Measurements from ENCODE around the gene TNS1.

TNS1 gene

GRCh38 chr2:218000136-218000535, 2.7 kb downstream of the TNS1 start:
- Histone ChIP-seq H3K9ac (ENCODE audit: low read length) (no peak overlapping the region), H3K27me3 (ENCODE audit: control insufficient read depth, insufficient read depth, low read length) (no peaks in the 10 kb centered on the region), H3K9me3 (ENCODE audit: control insufficient read depth, low read length) (no peaks in the 10 kb centered on the region), H3K4me3 (ENCODE audit: low read length) (no peak overlapping the region), H3K4me1 (ENCODE audit: control insufficient read depth, insufficient read depth, low read length) (peaks cover 21% of the 10 kb centered on the region), H3K36me3 (ENCODE audit: control insufficient read depth, insufficient read depth, low read length) (no peaks in the 10 kb centered on the region)

- peaks cover 22% of the 10 kb centered on the region for H3K4me1 ChIP-seq (ENCODE audit: control insufficient read depth, insufficient read depth, low read length)
Measured at GRCh38 chr2:217999595-217999959, 3.2 kb downstream of the TNS1 start.

GRCh38 chr2:217998926-217999594, 3.7 kb downstream of the TNS1 start:
- Histone ChIP-seq H3K27me3 (ENCODE audit: control insufficient read depth, insufficient read depth, low read length) (no peaks in the 10 kb centered on the region), H3K4me3 (ENCODE audit: low read length) (no peak overlapping the region), H3K36me3 (ENCODE audit: control insufficient read depth, insufficient read depth, low read length) (no peaks in the 10 kb centered on the region), H3K4me1 (ENCODE audit: control insufficient read depth, insufficient read depth, low read length) (peaks cover 20% of the 10 kb centered on the region), H3K9me3 (ENCODE audit: control insufficient read depth, low read length) (no peaks in the 10 kb centered on the region), H3K9ac (ENCODE audit: low read length) (no peak overlapping the region)

More at GRCh38 chr2:217999595-217999959, 3.2 kb downstream of the TNS1 start:
- no peaks in the 10 kb centered on the region for H3K9me3 ChIP-seq (ENCODE audit: control insufficient read depth, low read length)
- H3K36me3 ChIP-seq (ENCODE audit: control insufficient read depth, insufficient read depth, low read length), result no peaks in the 10 kb centered on the region
- H3K4me3 ChIP-seq (ENCODE audit: low read length), result no peak overlapping the region
- no peaks in the 10 kb centered on the region for H3K27me3 ChIP-seq (ENCODE audit: control insufficient read depth, insufficient read depth, low read length)
- H3K9ac ChIP-seq (ENCODE audit: low read length), result no peak overlapping the region

- Histone ChIP-seq H3K9ac (ENCODE audit: low read length) (no peak overlapping the region), H3K27me3 (ENCODE audit: control insufficient read depth, insufficient read depth, low read length) (no peaks in the 10 kb centered on the region), H3K36me3 (ENCODE audit: control insufficient read depth, insufficient read depth, low read length) (no peaks in the 10 kb centered on the region), H3K4me1 (ENCODE audit: control insufficient read depth, insufficient read depth, low read length) (peaks cover 31% of the 10 kb centered on the region), H3K4me3 (ENCODE audit: low read length) (no peak overlapping the region), H3K9me3 (ENCODE audit: control insufficient read depth, low read length) (no peaks in the 10 kb centered on the region)
Measured at GRCh38 chr2:217997510-217997909, 5.3 kb downstream of the TNS1 start.

- Histone ChIP-seq H3K4me1 (ENCODE audit: control insufficient read depth, insufficient read depth, low read length) (peaks cover 34% of the 10 kb centered on the region), H3K4me3 (ENCODE audit: low read length) (no peak overlapping the region), H3K36me3 (ENCODE audit: control insufficient read depth, insufficient read depth, low read length) (no peaks in the 10 kb centered on the region), H3K9ac (ENCODE audit: low read length) (no peak overlapping the region), H3K9me3 (ENCODE audit: control insufficient read depth, low read length) (no peaks in the 10 kb centered on the region), H3K27me3 (ENCODE audit: control insufficient read depth, insufficient read depth, low read length) (no peaks in the 10 kb centered on the region)
Measured at GRCh38 chr2:217996361-217996760, 6.4 kb downstream of the TNS1 start.

GRCh38 chr2:217995731-217996231, 7.0 kb downstream of the TNS1 start:
- no peak overlapping the region for H3K9ac ChIP-seq (ENCODE audit: low read length)

GRCh38 chr2:217994776-217995274, 8.0 kb downstream of the TNS1 start:
- Histone ChIP-seq H3K4me3 (ENCODE audit: low read length) (no peak overlapping the region), H3K4me1 (ENCODE audit: control insufficient read depth, insufficient read depth, low read length) (peaks cover 34% of the 10 kb centered on the region), H3K9ac (ENCODE audit: low read length) (no peak overlapping the region), H3K36me3 (ENCODE audit: control insufficient read depth, insufficient read depth, low read length) (no peaks in the 10 kb centered on the region), H3K27me3 (ENCODE audit: control insufficient read depth, insufficient read depth, low read length) (no peaks in the 10 kb centered on the region), H3K9me3 (ENCODE audit: control insufficient read depth, low read length) (no peaks in the 10 kb centered on the region)

More at GRCh38 chr2:217995731-217996231, 7.0 kb downstream of the TNS1 start:
- no peaks in the 10 kb centered on the region for H3K9me3 ChIP-seq (ENCODE audit: control insufficient read depth, low read length)
- no peaks in the 10 kb centered on the region for H3K36me3 ChIP-seq (ENCODE audit: control insufficient read depth, insufficient read depth, low read length)
- no peak overlapping the region for H3K4me3 ChIP-seq (ENCODE audit: low read length)
- peaks cover 34% of the 10 kb centered on the region for H3K4me1 ChIP-seq (ENCODE audit: control insufficient read depth, insufficient read depth, low read length)
- no peaks in the 10 kb centered on the region for H3K27me3 ChIP-seq (ENCODE audit: control insufficient read depth, insufficient read depth, low read length)

GRCh38 chr2:217993817-217994463, 8.9 kb downstream of the TNS1 start:
- no peak overlapping the region for H3K4me3 ChIP-seq (ENCODE audit: low read length)
- H3K9me3 ChIP-seq (ENCODE audit: control insufficient read depth, low read length), result no peaks in the 10 kb centered on the region
- peaks cover 37% of the 10 kb centered on the region for H3K4me1 ChIP-seq (ENCODE audit: control insufficient read depth, insufficient read depth, low read length)
- H3K9ac ChIP-seq (ENCODE audit: low read length), result no peak overlapping the region
- H3K27me3 ChIP-seq (ENCODE audit: control insufficient read depth, insufficient read depth, low read length), result no peaks in the 10 kb centered on the region
- no peaks in the 10 kb centered on the region for H3K36me3 ChIP-seq (ENCODE audit: control insufficient read depth, insufficient read depth, low read length)

- Histone ChIP-seq H3K9ac (ENCODE audit: low read length) (no peak overlapping the region), H3K4me3 (ENCODE audit: low read length) (no peak overlapping the region), H3K27me3 (ENCODE audit: control insufficient read depth, insufficient read depth, low read length) (no peaks in the 10 kb centered on the region), H3K36me3 (ENCODE audit: control insufficient read depth, insufficient read depth, low read length) (no peaks in the 10 kb centered on the region), H3K4me1 (ENCODE audit: control insufficient read depth, insufficient read depth, low read length) (peaks cover 45% of the 10 kb centered on the region), H3K9me3 (ENCODE audit: control insufficient read depth, low read length) (no peaks in the 10 kb centered on the region)
Measured at GRCh38 chr2:217993138-217993537, 9.7 kb downstream of the TNS1 start.

- H3K4me3 ChIP-seq (ENCODE audit: low read length), result no peak overlapping the region
- no peak overlapping the region for H3K9ac ChIP-seq (ENCODE audit: low read length)
- no peaks in the 10 kb centered on the region for H3K27me3 ChIP-seq (ENCODE audit: control insufficient read depth, insufficient read depth, low read length)
- peaks cover 51% of the 10 kb centered on the region for H3K4me1 ChIP-seq (ENCODE audit: control insufficient read depth, insufficient read depth, low read length)
- no peaks in the 10 kb centered on the region for H3K9me3 ChIP-seq (ENCODE audit: control insufficient read depth, low read length)
- H3K36me3 ChIP-seq (ENCODE audit: control insufficient read depth, insufficient read depth, low read length), result no peaks in the 10 kb centered on the region
Measured at GRCh38 chr2:217992061-217992460, 10.7 kb downstream of the TNS1 start.

- Histone ChIP-seq H3K27me3 (ENCODE audit: control insufficient read depth, insufficient read depth, low read length) (no peaks in the 10 kb centered on the region), H3K9me3 (ENCODE audit: control insufficient read depth, low read length) (no peaks in the 10 kb centered on the region), H3K9ac (ENCODE audit: low read length) (no peak overlapping the region), H3K4me1 (ENCODE audit: control insufficient read depth, insufficient read depth, low read length) (peaks cover 44% of the 10 kb centered on the region), H3K36me3 (ENCODE audit: control insufficient read depth, insufficient read depth, low read length) (no peaks in the 10 kb centered on the region), H3K4me3 (ENCODE audit: low read length) (no peak overlapping the region)
Measured at GRCh38 chr2:217990791-217991465, 11.9 kb downstream of the TNS1 start.

GRCh38 chr2:217990389-217990788, 12.4 kb downstream of the TNS1 start:
- Histone ChIP-seq H3K9me3 (ENCODE audit: control insufficient read depth, low read length) (no peaks in the 10 kb centered on the region), H3K4me1 (ENCODE audit: control insufficient read depth, insufficient read depth, low read length) (peaks cover 39% of the 10 kb centered on the region), H3K27me3 (ENCODE audit: control insufficient read depth, insufficient read depth, low read length) (no peaks in the 10 kb centered on the region), H3K9ac (ENCODE audit: low read length) (no peak overlapping the region), H3K4me3 (ENCODE audit: low read length) (no peak overlapping the region), H3K36me3 (ENCODE audit: control insufficient read depth, insufficient read depth, low read length) (no peaks in the 10 kb centered on the region)

Measured in mucosa of stomach (tissue), 1 donor.